ENCODE data around the gene RASAL1. TPM values are rescaled to one million over a fixed set of nuclear protein-coding genes. Genes with fewer than 3 reads are reported as not detected.

The RASAL1 gene
- total RNA-seq, 1 donor, result not detected

GRCh38 chr12:113095405-113095804, 40.2 kb downstream of the RASAL1 start:
- no peak for TF ChIP-seq CTCF (IDR thresholded peaks at IDR 0.05; ENCODE audit: extremely low read depth, low read depth, low read length)
- Histone ChIP-seq H3K9me3 (ENCODE audit: low read depth, low read length) (no peaks in the 10 kb centered on the region), H3K27ac (ENCODE audit: low read depth, low read length) (no peak overlapping the region), H3K79me2 (ENCODE audit: insufficient read depth, low read length) (no peaks in the 10 kb centered on the region), H4K20me1 (ENCODE audit: insufficient read depth, low read length) (no peaks in the 10 kb centered on the region), H3K4me2 (ENCODE audit: insufficient read depth, low read length) (no peak overlapping the region), H3K27me3 (ENCODE audit: insufficient read depth, low read length) (peaks cover 5% of the 10 kb centered on the region), H3K4me1 (ENCODE audit: insufficient read depth, low read length) (no peaks in the 10 kb centered on the region), H3K36me3 (ENCODE audit: insufficient read depth, low read length) (no peaks in the 10 kb centered on the region), H2AFZ (ENCODE audit: low read length) (no peak overlapping the region), H3K4me3 (ENCODE audit: insufficient read depth, low read length) (no peak overlapping the region)
- DNase-seq (ENCODE audit: insufficient read length, low spot score, missing footprints), result peak; percentile 68

GRCh38 chr12:113094738-113095137, 40.8 kb downstream of the RASAL1 start:
- peak; percentile 64 for DNase-seq (ENCODE audit: insufficient read length, low spot score, missing footprints)
- Histone ChIP-seq H3K4me3 (ENCODE audit: insufficient read depth, low read length) (no peak overlapping the region), H3K4me2 (ENCODE audit: insufficient read depth, low read length) (no peak overlapping the region), H4K20me1 (ENCODE audit: insufficient read depth, low read length) (no peaks in the 10 kb centered on the region), H3K79me2 (ENCODE audit: insufficient read depth, low read length) (no peaks in the 10 kb centered on the region), H3K36me3 (ENCODE audit: insufficient read depth, low read length) (no peaks in the 10 kb centered on the region), H3K9me3 (ENCODE audit: low read depth, low read length) (no peaks in the 10 kb centered on the region), H2AFZ (ENCODE audit: low read length) (no peak overlapping the region), H3K27me3 (ENCODE audit: insufficient read depth, low read length) (peaks cover 5% of the 10 kb centered on the region), H3K27ac (ENCODE audit: low read depth, low read length) (no peak overlapping the region), H3K4me1 (ENCODE audit: insufficient read depth, low read length) (no peaks in the 10 kb centered on the region)
- TF ChIP-seq CTCF (IDR thresholded peaks at IDR 0.05; ENCODE audit: extremely low read depth, low read depth, low read length), result no peak

- DNase-seq (ENCODE audit: insufficient read length, low spot score, missing footprints), result peak; percentile 37
- Histone ChIP-seq H3K27ac (ENCODE audit: low read depth, low read length) (no peak overlapping the region), H4K20me1 (ENCODE audit: insufficient read depth, low read length) (no peaks in the 10 kb centered on the region), H2AFZ (ENCODE audit: low read length) (no peak overlapping the region), H3K27me3 (ENCODE audit: insufficient read depth, low read length) (peaks cover 5% of the 10 kb centered on the region), H3K79me2 (ENCODE audit: insufficient read depth, low read length) (no peaks in the 10 kb centered on the region), H3K36me3 (ENCODE audit: insufficient read depth, low read length) (no peaks in the 10 kb centered on the region), H3K4me3 (ENCODE audit: insufficient read depth, low read length) (no peak overlapping the region), H3K9me3 (ENCODE audit: low read depth, low read length) (no peaks in the 10 kb centered on the region), H3K4me2 (ENCODE audit: insufficient read depth, low read length) (no peak overlapping the region), H3K4me1 (ENCODE audit: insufficient read depth, low read length) (no peaks in the 10 kb centered on the region)
- no peak for TF ChIP-seq CTCF (IDR thresholded peaks at IDR 0.05; ENCODE audit: extremely low read depth, low read depth, low read length)
These were observed 42.0 kb downstream of the RASAL1 start for GRCh38 chr12:113093409-113094101.

- H3K27me3 ChIP-seq (ENCODE audit: insufficient read depth, low read length), result peaks cover 5% of the 10 kb centered on the region
- no peak overlapping the region for H3K4me3 ChIP-seq (ENCODE audit: insufficient read depth, low read length)
- no peak for DNase-seq (ENCODE audit: insufficient read length, low spot score, missing footprints)
- no peak for TF ChIP-seq CTCF (IDR thresholded peaks at IDR 0.05; ENCODE audit: extremely low read depth, low read depth, low read length)
- no peak overlapping the region for H2AFZ ChIP-seq (ENCODE audit: low read length)
- no peaks in the 10 kb centered on the region for H3K9me3 ChIP-seq (ENCODE audit: low read depth, low read length)
- no peak overlapping the region for H3K27ac ChIP-seq (ENCODE audit: low read depth, low read length)
- no peak overlapping the region for H3K4me2 ChIP-seq (ENCODE audit: insufficient read depth, low read length)
- H4K20me1 ChIP-seq (ENCODE audit: insufficient read depth, low read length), result no peaks in the 10 kb centered on the region
- no peaks in the 10 kb centered on the region for H3K79me2 ChIP-seq (ENCODE audit: insufficient read depth, low read length)
- no peaks in the 10 kb centered on the region for H3K36me3 ChIP-seq (ENCODE audit: insufficient read depth, low read length)
- no peaks in the 10 kb centered on the region for H3K4me1 ChIP-seq (ENCODE audit: insufficient read depth, low read length)
These were observed 42.8 kb downstream of the RASAL1 start for GRCh38 chr12:113092607-113093408.

Measured in osteoblast (primary cell).